HepG2 (cell line): ENCODE data around the gene PPP1R9B. TPM values are rescaled to one million over a fixed set of nuclear protein-coding genes. Genes with fewer than 3 reads are reported as not detected.
A peak's percentile ranks its signal among the peaks of the same experiment; 100 is the strongest.

ENCODE experiments used
- CCDC6 ChIP-seq: sonication (generic); formaldehyde crosslinking; IDR thresholded peaks from 2 replicates; pipeline ENCODE4 v1.8.1; 2022; ENCODE audit warnings: mild to moderate bottlenecking, missing genetic modification reagents, moderate library complexity
- CREM ChIP-seq, 2 experiments: sonication (generic) in 1 of 2; formaldehyde crosslinking in 1 of 2; IDR thresholded peaks; 2 replicates each; pipeline versions ENCODE4 v1.4.0 to v1.6.1; 2016 to 2020; ENCODE audit warnings: antibody characterized with exemption in 1 of 2, mild to moderate bottlenecking in 1 of 2, missing genetic modification reagents in 1 of 2
- EED ChIP-seq: sonication (generic); formaldehyde crosslinking; IDR thresholded peaks from 2 replicates; pipeline ENCODE4 v1.5.0; 2020; ENCODE audit warnings: mild to moderate bottlenecking, missing genetic modification reagents
- MAZ ChIP-seq, 2 experiments: sonication (generic) in 1 of 2; formaldehyde crosslinking in 1 of 2; IDR thresholded peaks; 2 replicates each; pipeline versions ENCODE4 v1.5.0 to v1.6.1; 2012 to 2020; ENCODE audit warnings: low read depth in 2 of 2, mild to moderate bottlenecking in 2 of 2, borderline replicate concordance in 1 of 2, improper control_type of control experiment in 1 of 2, low read length in 1 of 2, missing genetic modification reagents in 1 of 2, moderate library complexity in 1 of 2
- SOX13 ChIP-seq, 3 experiments: fragments of 450-650 bp in 1 of 3; sonication (generic) in 1 of 3; formaldehyde crosslinking in 1 of 3; IDR thresholded peaks in 2 of 3; conservative IDR thresholded peaks in 1 of 3; 2 replicates each; pipeline versions ENCODE4 v1.5.0 to v1.6.1; 2016 to 2020; ENCODE audit warnings: antibody characterized with exemption in 1 of 3, mild to moderate bottlenecking in 1 of 3, missing compliant biosample characterization in 1 of 3, missing genetic modification reagents in 1 of 3, moderate library complexity in 1 of 3
- SSRP1 ChIP-seq: IDR thresholded peaks from 2 replicates; pipeline ENCODE4 v1.6.1; 2016; ENCODE audit warnings: control low read depth
- STAG1 ChIP-seq: sonication (generic); formaldehyde crosslinking; IDR thresholded peaks from 2 replicates; pipeline ENCODE4 v1.4.0; 2020; ENCODE audit warnings: missing genetic modification reagents
- TCF12 ChIP-seq, 2 experiments: fragments of 450-650 bp in 1 of 2; sonication (generic) in 1 of 2; formaldehyde crosslinking in 1 of 2; IDR thresholded peaks; 2 replicates each; pipeline versions ENCODE4 v1.6.1 to v1.8.0; 2017 to 2022; ENCODE audit warnings: antibody characterized with exemption in 1 of 2, mild to moderate bottlenecking in 1 of 2, missing genetic modification reagents in 1 of 2, moderate library complexity in 1 of 2
- UBTF ChIP-seq: sonication (generic); formaldehyde crosslinking; IDR thresholded peaks from 2 replicates; pipeline ENCODE4 v1.4.0; 2020; ENCODE audit warnings: mild to moderate bottlenecking, missing genetic modification reagents
- ZNF331 ChIP-seq: sonication (generic); formaldehyde crosslinking; IDR thresholded peaks from 2 replicates; pipeline ENCODE4 v1.4.0; 2020; ENCODE audit warnings: missing genetic modification reagents
- polyA plus RNA-seq, 8 experiments: library from polyadenylated mRNA; depleted of rRNA in 3 of 8; stranded (reverse) in 7 of 8; unstranded in 1 of 8; fragments of >200 nt; fragmentation: Illumina TruSeq in 4 of 8; extraction: Trizol in 4 of 8; gene quantifications; 2 replicates each; pipeline versions ENCODE4 v1.2.1 to v1.2.3, GENCODE V29; 2011 to 2016; ENCODE audit warnings: low read depth in 4 of 8, missing spikeins in 1 of 8, mixed read lengths in 1 of 8; ENCODE audit not compliant: insufficient read depth in 1 of 8
- total RNA-seq, 5 experiments: library from RNA; depleted of rRNA; stranded (reverse); fragments of >200 nt; fragmentation: Illumina TruSeq; extraction: Trizol; gene quantifications; 2 replicates each; pipeline ENCODE4 v1.2.3, GENCODE V29; 2016; ENCODE audit warnings: low read depth in 1 of 5
- TF ChIP-seq, protein P1 (sequence below): sonication (generic); formaldehyde crosslinking; IDR thresholded peaks from 2 replicates; pipeline ENCODE4 v1.4.0; 2020; ENCODE audit warnings: missing genetic modification reagents, borderline replicate concordance
- TF ChIP-seq, protein P2 (sequence below): sonication (generic); formaldehyde crosslinking; IDR thresholded peaks from 2 replicates; pipeline ENCODE4 v1.4.0; 2020; ENCODE audit warnings: mild to moderate bottlenecking, missing genetic modification reagents
- TF ChIP-seq, protein P3 (sequence below): IDR thresholded peaks from 2 replicates; pipeline ENCODE4 v1.6.1; 2016; ENCODE audit warnings: missing compliant biosample characterization, missing genetic modification reagents, borderline replicate concordance

The PPP1R9B gene
- total and polyA plus RNA-seq, 2 of the 13 experiments (the other 11 are each of a cell fraction or from before 2014, with no cell fraction given) = 9.4 to 15.8 TPM

- TF ChIP-seq, protein P1, sequence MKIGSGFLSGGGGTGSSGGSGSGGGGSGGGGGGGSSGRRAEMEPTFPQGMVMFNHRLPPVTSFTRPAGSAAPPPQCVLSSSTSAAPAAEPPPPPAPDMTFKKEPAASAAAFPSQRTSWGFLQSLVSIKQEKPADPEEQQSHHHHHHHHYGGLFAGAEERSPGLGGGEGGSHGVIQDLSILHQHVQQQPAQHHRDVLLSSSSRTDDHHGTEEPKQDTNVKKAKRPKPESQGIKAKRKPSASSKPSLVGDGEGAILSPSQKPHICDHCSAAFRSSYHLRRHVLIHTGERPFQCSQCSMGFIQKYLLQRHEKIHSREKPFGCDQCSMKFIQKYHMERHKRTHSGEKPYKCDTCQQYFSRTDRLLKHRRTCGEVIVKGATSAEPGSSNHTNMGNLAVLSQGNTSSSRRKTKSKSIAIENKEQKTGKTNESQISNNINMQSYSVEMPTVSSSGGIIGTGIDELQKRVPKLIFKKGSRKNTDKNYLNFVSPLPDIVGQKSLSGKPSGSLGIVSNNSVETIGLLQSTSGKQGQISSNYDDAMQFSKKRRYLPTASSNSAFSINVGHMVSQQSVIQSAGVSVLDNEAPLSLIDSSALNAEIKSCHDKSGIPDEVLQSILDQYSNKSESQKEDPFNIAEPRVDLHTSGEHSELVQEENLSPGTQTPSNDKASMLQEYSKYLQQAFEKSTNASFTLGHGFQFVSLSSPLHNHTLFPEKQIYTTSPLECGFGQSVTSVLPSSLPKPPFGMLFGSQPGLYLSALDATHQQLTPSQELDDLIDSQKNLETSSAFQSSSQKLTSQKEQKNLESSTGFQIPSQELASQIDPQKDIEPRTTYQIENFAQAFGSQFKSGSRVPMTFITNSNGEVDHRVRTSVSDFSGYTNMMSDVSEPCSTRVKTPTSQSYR (CRISPR knock-in tag) = peak; percentile 77; the same call in 1 of the 2 replicates
- no peak for TF ChIP-seq SSRP1 (CRISPR knock-in tag)
- 0 out of 2 replicates have a peak, but pooled peaks have one; percentile 58 for TF ChIP-seq EED (CRISPR knock-in tag)
- no peak for TF ChIP-seq CREM (IDR thresholded peaks at IDR 0.05)
- no peak for TF ChIP-seq CREM (CRISPR knock-in tag; IDR thresholded peaks at IDR 0.05)
- TF ChIP-seq UBTF (CRISPR knock-in tag) = peak; percentile 88; the same call in 1 of the 2 replicates
- TF ChIP-seq ZNF331 (CRISPR knock-in tag) = peak; percentile 30; the same call in 1 of the 2 replicates
- no peak for TF ChIP-seq TCF12 (IDR thresholded peaks at IDR 0.05)
- TF ChIP-seq TCF12 (CRISPR knock-in tag; IDR thresholded peaks at IDR 0.05) = no peak
- TF ChIP-seq, protein P2, sequence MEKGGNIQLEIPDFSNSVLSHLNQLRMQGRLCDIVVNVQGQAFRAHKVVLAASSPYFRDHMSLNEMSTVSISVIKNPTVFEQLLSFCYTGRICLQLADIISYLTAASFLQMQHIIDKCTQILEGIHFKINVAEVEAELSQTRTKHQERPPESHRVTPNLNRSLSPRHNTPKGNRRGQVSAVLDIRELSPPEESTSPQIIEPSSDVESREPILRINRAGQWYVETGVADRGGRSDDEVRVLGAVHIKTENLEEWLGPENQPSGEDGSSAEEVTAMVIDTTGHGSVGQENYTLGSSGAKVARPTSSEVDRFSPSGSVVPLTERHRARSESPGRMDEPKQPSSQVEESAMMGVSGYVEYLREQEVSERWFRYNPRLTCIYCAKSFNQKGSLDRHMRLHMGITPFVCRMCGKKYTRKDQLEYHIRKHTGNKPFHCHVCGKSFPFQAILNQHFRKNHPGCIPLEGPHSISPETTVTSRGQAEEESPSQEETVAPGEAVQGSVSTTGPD (CRISPR knock-in tag) = no peak
- TF ChIP-seq, protein P3, sequence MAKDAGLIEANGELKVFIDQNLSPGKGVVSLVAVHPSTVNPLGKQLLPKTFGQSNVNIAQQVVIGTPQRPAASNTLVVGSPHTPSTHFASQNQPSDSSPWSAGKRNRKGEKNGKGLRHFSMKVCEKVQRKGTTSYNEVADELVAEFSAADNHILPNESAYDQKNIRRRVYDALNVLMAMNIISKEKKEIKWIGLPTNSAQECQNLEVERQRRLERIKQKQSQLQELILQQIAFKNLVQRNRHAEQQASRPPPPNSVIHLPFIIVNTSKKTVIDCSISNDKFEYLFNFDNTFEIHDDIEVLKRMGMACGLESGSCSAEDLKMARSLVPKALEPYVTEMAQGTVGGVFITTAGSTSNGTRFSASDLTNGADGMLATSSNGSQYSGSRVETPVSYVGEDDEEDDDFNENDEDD (CRISPR knock-in tag) = peak; percentile 70; the same call in 1 of the 2 replicates
- TF ChIP-seq MAZ (IDR thresholded peaks at IDR 0.05; ENCODE audit: borderline replicate concordance, low read depth, low read length) = peak; percentile 56; the same call in 1 of the 2 replicates
- TF ChIP-seq MAZ (CRISPR knock-in tag; IDR thresholded peaks at IDR 0.05; ENCODE audit: low read depth) = peak; percentile 74; the same call in 1 of the 2 replicates
- TF ChIP-seq STAG1 = peak; percentile 56
- no peak for TF ChIP-seq SOX13 (IDR thresholded peaks at IDR 0.05)
- peak in 1 of 2 experiments; percentile 8; a peak in 1 of 4 replicates for TF ChIP-seq SOX13 (CRISPR knock-in tag; conservative IDR thresholded peaks at IDR 0.05 in 1 of 2, IDR thresholded peaks at IDR 0.05 in 1 of 2)
- no peak for TF ChIP-seq CCDC6 (CRISPR knock-in tag)
Measured at GRCh38 chr17:50117202-50118051, 33.0 kb downstream of the PPP1R9B start (continued).
